Inferior parietal cortex (tissue), 1 donor: Measurements from ENCODE around the gene TRMT61A.

Experiments used
- DNase-seq: peaks from one replicate; pipeline ENCODE4 v3.0.0-alpha.2; 2016; ENCODE audit errors: extremely low spot score

Gene TRMT61A

DNA sequence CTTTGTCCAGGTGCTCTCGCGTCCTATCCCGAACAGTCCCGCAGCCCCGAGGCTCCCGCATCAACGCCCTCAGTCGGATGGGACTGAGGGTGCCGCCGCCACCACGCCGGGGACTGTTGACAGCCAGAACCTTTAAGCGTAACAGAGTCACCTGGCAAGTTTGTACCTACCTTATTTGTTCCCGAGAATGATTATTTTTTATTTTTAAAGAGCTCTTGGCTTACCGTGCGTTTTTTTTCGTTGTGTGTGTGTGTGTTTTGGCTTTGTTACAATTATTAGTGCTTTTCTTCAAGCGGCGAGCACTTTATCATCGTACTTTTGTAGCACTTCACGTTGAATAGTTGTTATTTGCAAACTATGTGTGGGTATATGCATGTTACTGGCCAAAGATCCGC, 34.2 kb downstream of the TRMT61A start:
- no peak for DNase-seq

DNA sequence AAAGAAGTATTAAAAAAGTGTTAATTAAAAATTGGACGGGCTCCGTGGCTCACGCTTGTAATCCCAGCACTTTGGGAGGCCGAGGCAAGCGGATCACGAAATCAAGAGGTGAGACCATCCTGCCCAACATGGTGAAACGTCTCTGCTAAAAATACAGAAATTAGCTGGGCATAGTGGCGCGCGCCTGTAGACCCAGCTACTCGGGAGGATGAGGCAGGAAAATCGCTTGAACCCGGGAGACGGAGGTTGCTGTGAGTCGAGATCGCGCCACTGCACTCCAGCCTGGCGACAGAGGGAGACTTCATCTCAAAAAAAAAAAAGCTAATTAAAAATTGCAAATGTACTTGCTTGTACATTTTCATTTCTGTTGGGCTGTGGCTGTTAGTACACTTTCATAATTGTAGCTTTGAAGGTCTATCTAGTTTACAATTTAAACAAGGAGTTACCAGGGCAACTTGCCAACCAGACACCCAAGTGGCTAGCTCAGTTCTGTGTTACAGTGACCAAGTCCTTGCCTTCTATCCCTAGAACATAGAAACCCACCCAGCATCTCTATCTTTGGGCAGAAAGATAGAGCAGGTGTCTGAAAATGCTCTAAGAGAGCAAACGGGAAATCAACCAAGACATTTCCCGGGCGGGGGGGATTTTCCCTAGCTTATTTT, 35.0 kb downstream of the TRMT61A start:
- DNase-seq: no peak

DNA sequence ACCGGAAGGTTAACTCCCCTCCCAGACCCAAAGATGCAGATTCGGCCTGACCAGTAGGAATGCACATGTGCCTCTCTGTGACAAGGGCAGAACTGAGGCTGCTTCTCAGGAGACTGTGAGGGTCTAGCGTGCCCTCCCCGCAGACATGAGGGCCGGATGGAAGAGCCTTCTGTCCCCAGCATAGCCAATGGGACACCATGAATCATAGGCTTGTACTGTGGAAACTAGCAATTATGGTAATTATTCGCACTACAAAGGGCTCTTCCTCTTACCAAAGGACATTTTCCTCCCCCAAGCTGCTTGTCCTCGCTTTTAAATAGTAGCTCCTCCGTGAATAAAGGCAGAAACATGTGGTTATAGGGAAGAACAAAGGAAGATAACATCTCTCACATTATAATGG, 40.0 kb downstream of the TRMT61A start:
- no peak for DNase-seq

DNA sequence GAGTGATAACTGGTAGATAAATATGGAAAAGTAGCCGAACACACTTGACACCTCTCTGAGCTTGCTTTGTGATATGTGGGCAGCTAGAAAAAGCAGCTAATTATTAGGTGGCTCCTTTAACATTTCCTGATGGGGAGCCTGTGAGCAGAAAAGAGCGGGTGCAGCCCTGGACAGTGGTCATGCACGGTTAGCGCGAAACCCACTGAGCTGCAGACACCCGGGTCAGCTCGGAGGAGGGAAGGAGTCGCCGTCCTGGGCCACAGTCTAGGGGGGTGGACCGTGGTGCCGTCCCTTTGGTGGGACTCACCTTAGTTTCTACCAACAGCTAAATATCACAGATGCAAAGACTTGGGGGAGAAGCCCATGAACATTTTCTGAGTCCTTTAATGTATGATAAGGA, 40.4 kb downstream of the TRMT61A start:
- no peak for DNase-seq

DNA sequence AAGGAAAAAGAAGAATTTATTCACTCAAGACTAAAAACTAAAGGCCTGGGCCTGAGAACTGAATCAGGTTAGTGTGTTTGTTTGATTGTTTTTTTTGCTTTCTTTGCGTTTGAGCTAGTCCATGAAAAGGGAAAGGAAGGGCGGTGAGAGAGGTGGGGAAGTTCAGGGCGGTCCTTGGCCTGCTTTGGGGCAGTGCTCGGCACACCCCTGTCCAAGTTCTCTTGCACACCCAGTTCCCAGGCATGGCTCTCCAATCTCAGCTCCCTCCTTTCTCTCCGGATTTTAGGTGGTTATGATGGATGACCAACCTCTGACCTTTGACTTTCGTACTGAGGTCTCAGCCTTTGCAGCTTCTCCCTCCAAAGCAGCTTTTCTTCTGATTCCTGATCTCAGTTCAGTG, 45.1 kb downstream of the TRMT61A start:
- DNase-seq: no peak

DNA sequence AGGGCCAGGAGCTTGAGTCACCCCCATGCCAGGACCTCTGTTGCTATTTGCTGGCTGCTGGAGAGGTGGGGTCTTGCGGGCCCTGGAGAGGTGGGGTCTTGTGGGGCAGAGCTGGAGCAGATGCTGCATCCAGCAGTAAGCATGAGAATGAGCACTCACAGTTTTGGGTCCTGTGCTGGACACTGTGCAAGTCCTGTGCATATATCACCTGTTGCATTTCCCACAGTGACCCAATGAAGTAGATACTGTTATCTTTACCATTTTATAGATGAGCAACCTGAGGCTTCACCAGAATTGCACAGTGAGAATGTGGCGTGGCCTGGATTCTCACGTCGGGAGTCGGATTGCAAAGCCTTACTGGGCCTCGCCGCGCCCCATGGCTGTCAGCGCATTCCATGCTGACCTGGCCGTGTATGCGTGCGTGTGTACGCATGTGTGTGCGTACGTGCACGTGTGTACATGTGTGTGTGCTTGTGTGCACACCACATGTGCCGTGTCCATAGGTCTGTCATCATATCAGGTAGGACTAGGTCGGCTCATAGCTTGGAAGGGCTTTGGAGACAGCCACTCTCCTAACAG, 45.8 kb downstream of the TRMT61A start:
- DNase-seq: no peak

DNA sequence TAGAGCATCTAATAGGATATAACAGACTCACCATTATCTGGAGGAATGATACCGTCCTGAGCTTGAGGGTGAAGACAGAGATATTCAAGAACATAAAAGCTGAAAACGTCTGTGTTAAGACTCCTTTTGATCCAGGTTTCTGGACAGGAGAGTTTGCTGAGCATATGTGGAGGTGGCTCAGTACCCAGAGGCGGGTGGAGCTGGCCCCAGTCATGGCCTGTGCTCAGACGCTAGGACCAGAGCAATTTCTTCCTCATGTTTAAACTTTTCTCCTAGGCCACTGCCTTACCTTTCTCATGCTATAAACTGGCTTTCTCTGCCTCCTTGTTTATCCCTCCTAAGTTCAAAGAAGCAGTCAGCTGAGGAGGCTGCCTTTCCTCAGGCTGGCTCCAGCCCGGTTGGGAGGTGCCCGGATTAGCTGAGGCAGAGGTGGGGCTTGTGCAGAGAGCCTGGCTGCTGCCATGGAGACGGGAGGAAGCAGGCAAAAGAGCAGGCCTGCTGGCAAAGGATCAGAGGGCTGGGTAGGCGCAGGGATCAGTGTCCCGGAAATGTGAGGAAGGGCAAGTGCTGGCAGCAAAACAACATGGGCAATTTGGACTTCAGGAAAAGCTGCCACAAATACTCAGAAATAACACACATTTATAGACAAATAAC, 47.5 kb downstream of the TRMT61A start:
- no peak for DNase-seq

DNA sequence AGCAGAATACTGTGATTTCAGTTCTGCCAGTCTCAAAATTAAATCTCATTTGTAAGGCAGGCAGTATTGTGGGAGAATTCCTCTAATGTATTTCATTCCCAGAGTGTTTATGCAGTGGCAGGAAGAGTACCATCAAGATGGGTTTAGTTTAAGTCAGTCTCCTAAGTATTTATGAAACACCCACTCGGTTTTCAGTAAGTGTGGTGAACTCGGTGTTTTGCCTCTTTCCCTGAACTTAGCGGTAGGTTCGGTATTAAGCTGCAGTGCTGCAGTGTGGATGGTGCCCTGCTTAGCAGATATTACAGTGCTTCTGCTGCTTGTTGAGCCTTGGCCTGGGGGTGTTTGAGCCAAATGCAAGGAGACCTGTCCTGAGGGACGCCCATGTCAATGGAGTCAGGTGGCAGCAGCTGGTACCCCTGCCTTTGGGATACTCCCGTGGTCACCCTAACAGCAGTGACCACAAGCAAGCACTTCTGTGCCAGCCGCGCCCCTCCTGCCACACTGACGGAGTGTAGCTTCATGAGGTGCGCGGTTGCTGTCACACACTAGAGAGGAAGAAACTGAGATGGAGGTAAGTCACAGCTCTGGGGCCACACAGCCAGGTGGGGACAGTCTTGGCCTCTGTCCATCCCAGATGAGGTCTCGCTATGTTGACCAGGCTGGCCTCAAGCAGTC, 49.5 kb downstream of the TRMT61A start:
- no peak for DNase-seq

DNA sequence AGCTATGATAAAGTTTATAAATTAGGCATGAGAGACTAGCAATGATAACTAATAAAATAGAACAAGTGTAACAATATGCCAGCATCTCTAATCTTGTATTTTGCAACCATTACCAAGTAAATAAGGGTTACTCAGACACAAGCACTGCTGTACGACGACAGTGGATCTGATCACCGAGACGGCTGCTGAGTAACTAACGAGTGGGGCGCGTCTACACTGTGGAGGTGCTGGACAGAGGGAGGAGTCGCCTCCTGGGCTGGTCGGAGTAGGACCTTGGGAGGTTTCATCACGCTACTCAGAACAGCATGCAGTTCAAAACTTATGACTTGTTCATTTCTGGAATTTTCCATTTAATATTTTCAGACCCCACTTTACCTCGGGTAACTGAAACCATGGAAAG, 52.2 kb downstream of the TRMT61A start:
- no peak for DNase-seq

DNA sequence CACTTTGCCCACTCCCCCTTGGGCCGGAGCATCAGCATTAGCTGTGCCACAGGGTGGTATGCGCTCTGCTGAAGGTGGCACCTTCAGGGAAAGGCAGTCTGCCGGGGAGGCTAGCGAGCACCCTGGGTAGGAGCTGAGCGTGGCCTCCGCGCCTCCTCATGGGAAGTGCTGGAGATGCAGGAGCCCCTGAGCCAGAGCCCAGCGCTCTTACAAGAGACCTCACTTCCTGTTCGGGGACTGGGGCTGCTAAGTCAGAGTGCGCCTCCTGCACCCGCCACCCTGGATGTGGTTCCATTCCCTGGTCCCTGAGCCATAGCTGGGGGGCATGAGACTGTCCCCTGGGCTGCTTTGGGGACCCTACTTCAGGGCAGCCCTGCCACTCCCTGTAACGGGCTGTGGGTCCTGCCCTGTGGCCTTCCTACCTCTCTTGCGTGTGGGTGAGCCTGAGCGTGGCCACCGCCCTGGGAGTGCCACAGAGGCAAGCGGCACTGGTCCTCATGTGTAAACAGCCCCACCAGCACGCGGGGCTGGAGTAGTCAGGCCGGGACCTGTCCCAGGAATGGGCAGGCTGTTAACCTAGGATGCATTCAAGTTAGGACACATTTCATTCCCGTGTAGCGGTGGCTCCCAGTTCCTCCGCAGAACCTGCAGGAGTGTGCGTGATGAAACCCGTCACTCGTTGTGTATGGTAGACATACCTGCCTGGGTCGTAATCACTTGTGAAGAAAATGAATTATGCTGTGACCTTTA, 53.1 kb downstream of the TRMT61A start:
- DNase-seq: no peak

DNA sequence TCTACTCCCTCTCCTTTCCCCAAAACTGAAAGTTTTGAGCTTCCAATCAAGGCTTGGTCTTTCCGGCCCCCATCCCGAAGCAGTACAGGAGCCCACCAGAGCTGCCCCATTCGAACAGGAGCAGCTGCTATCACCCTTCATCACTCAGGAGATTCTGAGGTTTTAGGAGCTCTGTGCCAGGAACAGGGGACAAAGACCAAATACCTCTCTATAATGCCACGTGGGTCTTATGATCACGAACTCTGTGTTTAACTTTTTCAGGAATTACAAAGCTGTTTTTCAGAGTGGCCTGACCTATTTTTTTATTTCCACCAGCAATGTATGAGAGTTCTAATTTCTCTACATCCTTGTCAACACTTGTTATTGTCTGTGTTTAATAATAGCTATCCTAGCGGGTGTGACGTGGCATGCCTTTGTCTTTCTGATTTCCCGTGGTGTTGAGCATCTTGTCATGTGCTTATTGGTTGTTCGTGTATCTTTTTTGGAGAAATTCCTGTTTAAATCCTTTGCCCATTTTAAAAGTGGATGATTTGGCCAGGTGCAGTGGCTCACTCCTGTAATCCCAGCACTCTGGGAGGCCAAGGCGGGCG, 55.4 kb downstream of the TRMT61A start:
- DNase-seq: no peak
